ENCODE measurements around the gene WWOX.

DNA sequence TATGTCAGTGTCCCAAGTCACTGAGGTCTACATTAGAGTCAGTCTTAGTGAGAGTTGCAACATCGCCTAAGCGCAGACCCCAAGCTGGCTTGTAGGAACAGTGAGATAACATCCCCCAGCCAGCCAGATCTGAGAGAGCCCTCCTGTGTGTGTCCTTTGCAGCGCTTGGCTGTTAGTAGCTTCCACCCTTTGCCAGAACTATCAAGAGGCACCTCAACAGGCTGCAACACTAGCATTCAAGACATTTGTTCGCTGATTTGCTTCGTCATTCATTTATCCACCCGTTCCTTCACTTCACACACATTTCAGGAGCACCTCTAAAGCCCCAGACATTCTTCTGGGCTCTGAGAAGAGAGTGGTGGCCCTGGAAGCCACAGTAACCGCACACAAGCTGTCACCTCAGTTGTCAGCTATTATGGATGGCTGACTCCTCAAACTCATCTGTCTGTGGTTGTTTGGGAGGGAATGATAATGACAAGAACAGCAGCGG, 289.6 kb downstream of the WWOX start:
- TF ChIP-seq POLR2A (IDR thresholded peaks at IDR 0.05; ENCODE audit: low read length) (no peak), GATA1 (IDR thresholded peaks at IDR 0.05; ENCODE audit: low read depth, low read length) (no peak)
